DOHH2 (cell line): ENCODE results near the gene EHD3.

Source experiments
- CTCF ChIP-seq: fragments of 200-600 bp; sonication (generic); IDR thresholded peaks from one replicate; pipeline ENCODE4 v1.5.1; 2014; ENCODE audit warnings: antibody characterized with exemption, mild to moderate bottlenecking, low read depth, low read length; ENCODE audit not compliant: poor library complexity, severe bottlenecking
- EZH2phosphoT487 ChIP-seq: fragments of 200-600 bp; sonication (generic); IDR thresholded peaks from 2 replicates; pipeline ENCODE4 v1.6.1; 2017; ENCODE audit warnings: borderline replicate concordance, mild to moderate bottlenecking, antibody characterized with exemption, low read length, moderate library complexity, mixed read lengths

GRCh38 chr2:31297751-31298150, 63.8 kb downstream of the EHD3 start:
- TF ChIP-seq CTCF (no peak), EZH2phosphoT487 (no peak)
